ENCODE results near the gene TUB. TPM values are rescaled to one million over a fixed set of nuclear protein-coding genes. Genes with fewer than 3 reads are reported as not detected.

The TUB gene
- polyA plus RNA-seq, 1 of the 3 experiments (the other 2 are of a cell fraction), result 11.3 TPM

DNA sequence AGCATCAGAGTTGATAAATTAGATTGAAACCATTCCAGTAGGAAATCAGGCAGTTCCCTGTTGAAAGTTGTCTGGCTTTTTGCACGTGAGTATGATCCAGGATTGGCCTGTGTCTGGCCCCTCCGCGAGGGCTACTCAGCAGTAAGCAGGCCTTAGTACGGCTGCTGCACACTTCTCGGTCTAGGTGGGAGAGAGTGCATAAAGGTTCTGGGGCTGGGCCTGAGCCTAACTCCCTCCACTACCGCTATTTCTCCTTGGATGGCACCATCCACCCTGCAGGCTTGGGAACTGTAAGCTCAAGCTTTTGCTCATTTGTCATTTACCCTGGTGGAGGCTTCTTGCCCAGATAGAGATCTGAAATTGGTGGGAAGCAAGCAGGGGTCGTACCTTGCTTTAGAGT lies 22.0 kb downstream of the TUB start (continued):
- no peak for TF ChIP-seq SIN3A (IDR thresholded peaks at IDR 0.05; ENCODE audit: borderline replicate concordance, low read depth, low read length)

GRCh38 chr11:8103909-8104308 lies 22.9 kb downstream of the TUB start:
- WGBS (ENCODE audit: low lambda C conversion rate), result 94% methylated on average over 2 of the region's 2 CpGs

More at GRCh38 chr11:8103909-8104308, 22.9 kb downstream of the TUB start:
- Histone ChIP-seq H3K9me3 (no peaks in the 10 kb centered on the region), H3K4me1 (ENCODE audit: control insufficient read depth in 1 of 2, insufficient read depth in 2 of 2, low read depth in 1 of 2, low read length in 1 of 2) (peaks cover 2 to 3% of the 10 kb centered on the region in 2 experiments; a peak in 2 of 4 replicates), H2AFZ (ENCODE audit: low read depth) (no peak overlapping the region), H3K27me3 (ENCODE audit: insufficient read depth) (no peaks in the 10 kb centered on the region), H3K36me3 (replicated peaks in 1 of 2; ENCODE audit: control insufficient read depth in 1 of 2, insufficient read depth in 2 of 2, low read length in 1 of 2) (peaks cover 4 to 84% of the 10 kb centered on the region in 2 experiments), H3K79me2 (ENCODE audit: insufficient read depth) (no peaks in the 10 kb centered on the region), H3K27ac (ENCODE audit: low read depth in 2 of 2, low read length in 1 of 2) (no peak overlapping the region), H3K4me2 (no peak overlapping the region), H3F3A (replicated peaks; ENCODE audit: insufficient read depth) (peaks cover 1% of the 10 kb centered on the region), H3K4me3 (ENCODE audit: low read depth in 2 of 2, low read length in 1 of 2) (no peak overlapping the region), H4K20me1 (ENCODE audit: insufficient read depth) (no peaks in the 10 kb centered on the region), H3K9me2 (no peaks in the 10 kb centered on the region), H3K9ac (no peak overlapping the region)
- TF ChIP-seq FOXM1 (IDR thresholded peaks at IDR 0.05; ENCODE audit: low read depth) (no peak), RAD21 (IDR thresholded peaks at IDR 0.05; ENCODE audit: low read length) (no peak), REST (IDR thresholded peaks at IDR 0.05; ENCODE audit: low read depth, low read length) (no peak), POLR2AphosphoS5 (IDR thresholded peaks at IDR 0.05; ENCODE audit: low read depth, low read length) (no peak), NFIC (IDR thresholded peaks at IDR 0.05; ENCODE audit: borderline replicate concordance) (no peak), CHD2 (IDR thresholded peaks at IDR 0.05; ENCODE audit: low read length, partially characterized antibody) (no peak), TAF1 (IDR thresholded peaks at IDR 0.05; ENCODE audit: borderline replicate concordance, low read depth, low read length) (no peak), EP300 (IDR thresholded peaks at IDR 0.05; ENCODE audit: borderline replicate concordance in 1 of 2, low read depth in 1 of 2, low read length in 1 of 2) (no peak), SIN3A (IDR thresholded peaks at IDR 0.05; ENCODE audit: borderline replicate concordance, low read depth, low read length) (no peak), FOSL2 (IDR thresholded peaks at IDR 0.05; ENCODE audit: borderline replicate concordance, low read depth) (no peak), FOXJ3 (CRISPR knock-in tag; IDR thresholded peaks at IDR 0.05) (no peak), ELF1 (IDR thresholded peaks at IDR 0.05) (no peak), GATA2 (CRISPR knock-in tag; IDR thresholded peaks at IDR 0.05) (no peak), USF2 (IDR thresholded peaks at IDR 0.05; ENCODE audit: borderline replicate concordance, low read depth, low read length) (no peak), TCF12 (IDR thresholded peaks at IDR 0.05) (no peak)
- TF ChIP-seq, protein P1, sequence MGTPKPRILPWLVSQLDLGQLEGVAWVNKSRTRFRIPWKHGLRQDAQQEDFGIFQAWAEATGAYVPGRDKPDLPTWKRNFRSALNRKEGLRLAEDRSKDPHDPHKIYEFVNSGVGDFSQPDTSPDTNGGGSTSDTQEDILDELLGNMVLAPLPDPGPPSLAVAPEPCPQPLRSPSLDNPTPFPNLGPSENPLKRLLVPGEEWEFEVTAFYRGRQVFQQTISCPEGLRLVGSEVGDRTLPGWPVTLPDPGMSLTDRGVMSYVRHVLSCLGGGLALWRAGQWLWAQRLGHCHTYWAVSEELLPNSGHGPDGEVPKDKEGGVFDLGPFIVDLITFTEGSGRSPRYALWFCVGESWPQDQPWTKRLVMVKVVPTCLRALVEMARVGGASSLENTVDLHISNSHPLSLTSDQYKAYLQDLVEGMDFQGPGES (IDR thresholded peaks at IDR 0.05; ENCODE audit: low read depth, low read length), result no peak
- TF ChIP-seq, protein P2, sequence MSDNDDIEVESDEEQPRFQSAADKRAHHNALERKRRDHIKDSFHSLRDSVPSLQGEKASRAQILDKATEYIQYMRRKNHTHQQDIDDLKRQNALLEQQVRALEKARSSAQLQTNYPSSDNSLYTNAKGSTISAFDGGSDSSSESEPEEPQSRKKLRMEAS (IDR thresholded peaks at IDR 0.05; ENCODE audit: low read depth), result no peak
- DNase-seq, result no peak
- POLR2A ChIA-PET, result interaction anchor here (0.6 kb wide), 1 partner anchor 45 kb away, joined by 3 read pairs; no protein-coding TSS in a partner anchor
- CTCF ChIA-PET, result interaction anchor here (1.1 to 23.6 kb wide), 5 partner anchors 9 to 96 kb away, joined by 3 to 574 read pairs (median 13); no protein-coding TSS in a partner anchor

Data from SK-N-SH (cell line).